Stimulated activated naive CD8-positive, alpha-beta T cell treated with anti-CD3 and anti-CD28 coated beads, Interleukin-15, Interleukin-2, amounts not matched to agents 100 U/mL and 50 U/mL, for 24 hours (primary cell): ENCODE data around the gene PDE9A.
"Not testable (repeated sequence)": the region's sequence is repeated elsewhere in the genome, so short reads cannot be mapped to it uniquely, and the experiment has no call there.

ENCODE experiments used
- ATAC-seq: fragments of 150-1000 bp; cut with Tn5 transposase; one replicate; pipeline ENCODE4 v1.10.0; 2021
- DNase-seq: peaks from one replicate; pipeline ENCODE4 v3.0.0; 2021

The PDE9A gene

DNA sequence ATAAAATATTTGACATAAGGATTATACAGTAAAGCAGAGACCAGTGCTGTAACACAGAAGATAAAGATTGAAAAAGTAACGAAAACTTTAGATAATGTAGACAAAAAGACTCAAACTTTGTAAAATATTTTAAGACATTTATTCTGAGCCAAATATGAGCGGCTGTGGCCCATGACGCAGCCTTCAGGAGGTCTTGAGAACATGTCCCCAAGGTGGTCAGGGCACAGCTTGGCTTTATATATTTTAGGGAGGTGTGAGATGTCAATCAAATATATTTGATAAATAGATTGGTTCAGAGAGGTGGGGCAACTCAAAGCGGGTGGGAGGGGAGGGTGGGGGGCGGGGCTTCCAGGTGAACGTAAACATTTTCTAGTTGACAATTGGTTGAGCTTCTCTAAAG lies 144.7 kb downstream of the PDE9A start:
- ATAC-seq (no peak), DNase-seq (no peak)

DNA sequence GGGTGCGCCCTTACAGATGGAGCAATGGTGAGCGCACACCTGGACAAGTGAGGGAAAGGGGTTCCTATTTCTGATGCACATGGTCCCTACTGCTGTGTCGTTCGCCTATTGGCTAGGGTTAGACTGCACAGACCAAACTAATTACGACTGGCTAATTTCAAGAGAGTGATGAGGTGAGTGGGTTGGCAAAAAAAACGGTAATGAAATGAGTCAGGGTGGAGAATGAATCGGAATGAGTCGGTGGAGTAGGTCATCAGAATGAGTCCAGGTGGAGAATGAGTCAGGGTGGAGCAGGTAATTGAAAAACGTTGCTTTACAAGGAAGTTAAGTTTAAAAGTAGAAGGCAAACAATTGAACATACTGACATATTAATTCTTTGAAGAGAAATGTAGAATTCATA lies 146.1 kb downstream of the PDE9A start:
- DNase-seq = no peak
- peak; percentile 81 for ATAC-seq

DNA sequence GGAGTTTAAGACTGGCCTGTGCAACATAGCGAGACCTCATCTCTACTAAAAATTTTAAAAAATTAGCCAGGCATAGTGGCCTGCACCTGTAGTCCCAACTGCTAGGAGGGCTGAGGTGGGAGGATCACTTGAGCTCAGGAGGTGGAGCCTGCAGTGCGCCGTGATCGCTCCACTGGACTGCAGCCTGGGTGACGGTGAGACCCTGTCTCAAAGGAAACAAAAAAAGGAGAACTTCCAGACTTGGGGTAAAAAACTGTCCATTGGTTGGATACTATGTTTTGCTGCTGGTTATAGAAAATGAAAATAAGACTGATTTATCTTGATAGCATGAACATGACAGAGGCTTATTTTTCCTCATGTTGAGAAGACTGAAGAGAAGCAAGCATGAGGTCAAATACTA lies 146.5 kb downstream of the PDE9A start:
- ATAC-seq = no peak
- no peak for DNase-seq

DNA sequence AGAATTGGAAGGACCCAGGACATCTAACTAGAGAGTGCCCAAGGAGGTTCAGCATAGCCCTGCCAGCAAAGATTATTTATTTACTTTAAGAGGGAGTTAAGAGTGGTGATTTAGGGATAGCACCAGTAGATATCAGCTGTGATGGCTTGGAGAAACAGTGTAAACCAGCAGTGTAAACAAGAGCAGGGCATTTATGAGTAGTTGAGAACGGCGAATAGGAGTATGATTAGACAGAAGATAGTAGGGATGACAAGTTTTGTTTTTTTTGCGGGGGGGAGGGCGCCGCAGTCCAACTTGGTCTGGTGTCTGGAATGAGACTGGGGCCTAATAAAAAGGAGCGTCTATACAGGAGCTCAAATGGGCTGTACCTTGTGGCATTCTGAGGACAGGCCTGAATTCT lies 148.2 kb downstream of the PDE9A start:
- not testable (repeated sequence) for ATAC-seq, DNase-seq

GRCh38 chr21:42806509-42807140 lies 153.2 kb downstream of the PDE9A start:
- DNase-seq (no peak), ATAC-seq (no peak)

GRCh38 chr21:42807293-42807895 lies 154.0 kb downstream of the PDE9A start:
- not testable (repeated sequence) for DNase-seq, ATAC-seq

DNA sequence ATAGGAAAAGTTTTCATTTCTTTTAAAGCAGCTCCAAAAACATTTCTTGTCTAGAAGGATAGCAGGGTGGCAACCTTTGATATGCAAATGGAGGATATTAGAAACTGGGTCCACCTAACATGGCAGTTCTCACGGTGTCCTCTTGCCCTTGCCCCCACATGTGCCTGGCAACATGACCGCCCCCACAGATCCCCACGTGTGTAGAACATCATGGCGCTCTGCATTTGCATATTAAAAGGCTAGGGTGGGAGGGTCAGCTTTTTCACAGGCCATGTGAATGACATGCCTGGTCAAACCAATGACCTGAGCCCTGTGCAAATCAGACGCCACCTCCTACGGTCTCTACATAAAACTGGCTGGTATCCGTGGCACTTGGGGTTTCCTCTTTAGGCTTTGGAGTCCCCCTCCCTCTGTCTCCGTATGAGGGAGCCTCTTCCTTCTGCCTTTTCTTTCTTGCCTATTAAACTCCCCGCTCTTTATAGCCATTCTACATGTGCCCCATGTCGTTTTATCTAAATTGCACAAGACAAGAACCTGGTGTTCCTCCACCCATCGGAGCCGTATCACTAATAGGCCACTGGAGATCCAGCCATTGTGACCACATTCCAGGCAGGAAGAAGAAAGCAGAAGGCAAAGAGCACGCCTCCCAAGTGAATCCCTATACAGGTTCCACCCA lies 154.7 kb downstream of the PDE9A start:
- no peak for ATAC-seq
- no peak for DNase-seq

DNA sequence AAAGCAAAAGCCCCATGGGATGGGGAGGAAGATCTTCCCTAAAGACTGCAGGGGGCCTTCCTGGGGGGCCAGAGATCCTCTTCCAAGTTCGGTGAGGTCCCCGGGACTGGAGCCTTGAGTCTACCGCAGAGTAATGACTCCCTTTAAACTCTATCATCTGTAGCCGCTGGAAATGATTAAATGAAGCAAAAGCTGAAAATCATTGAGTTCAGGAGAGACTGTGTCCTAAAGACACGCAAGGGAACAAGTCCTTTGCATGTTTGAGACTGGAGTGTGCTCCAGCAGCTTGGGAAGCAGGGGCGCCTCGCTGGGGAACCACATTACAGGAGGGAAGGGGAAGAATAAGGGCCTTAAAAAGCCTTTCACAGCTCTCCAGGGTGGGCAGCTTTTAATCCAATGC lies 155.8 kb downstream of the PDE9A start:
- ATAC-seq (no peak), DNase-seq (no peak)

GRCh38 chr21:42809577-42810475 lies 156.4 kb downstream of the PDE9A start:
- ATAC-seq (no peak), DNase-seq (no peak)

DNA sequence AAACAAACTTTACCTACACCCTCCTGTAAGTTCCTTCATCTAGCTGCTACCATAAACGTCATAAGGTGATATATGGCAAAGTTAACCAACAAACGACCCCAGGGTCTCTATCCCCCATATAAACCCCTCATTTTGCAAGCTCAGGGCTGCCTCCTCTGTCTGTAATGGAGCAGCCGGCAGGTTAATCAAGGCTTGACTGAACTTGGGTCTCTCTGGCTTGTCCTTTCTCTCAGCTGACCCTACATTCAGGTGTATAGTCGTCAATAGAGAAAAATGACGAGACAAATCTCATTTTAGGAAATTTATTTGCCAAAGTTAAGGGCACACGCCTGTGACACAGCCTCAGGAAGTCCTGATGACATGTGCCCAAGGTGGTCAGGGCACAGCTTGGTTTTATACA lies 158.5 kb downstream of the PDE9A start:
- no peak for ATAC-seq
- DNase-seq = no peak

GRCh38 chr21:42812528-42813241 lies 159.3 kb downstream of the PDE9A start:
- not testable (repeated sequence) for ATAC-seq, DNase-seq

DNA sequence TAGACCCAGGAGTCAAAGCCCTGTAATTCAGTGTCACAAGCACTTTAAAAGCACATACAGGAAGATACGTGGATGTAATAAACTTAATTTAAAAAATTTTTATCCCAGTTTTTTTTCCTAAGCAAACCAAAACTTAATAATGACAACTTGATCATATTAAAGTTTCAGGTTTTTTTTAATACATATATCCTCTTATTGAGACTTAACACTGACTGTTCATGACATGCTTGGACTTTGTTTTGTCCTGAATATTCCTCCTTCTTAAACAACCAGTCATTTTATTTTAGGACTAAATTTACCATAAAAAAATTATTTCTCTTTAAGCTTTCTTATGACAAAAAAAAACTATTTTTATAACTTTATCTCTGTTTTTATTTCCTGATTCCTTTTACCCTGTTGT lies 161.8 kb downstream of the PDE9A start:
- DNase-seq = no peak
- no peak for ATAC-seq

DNA sequence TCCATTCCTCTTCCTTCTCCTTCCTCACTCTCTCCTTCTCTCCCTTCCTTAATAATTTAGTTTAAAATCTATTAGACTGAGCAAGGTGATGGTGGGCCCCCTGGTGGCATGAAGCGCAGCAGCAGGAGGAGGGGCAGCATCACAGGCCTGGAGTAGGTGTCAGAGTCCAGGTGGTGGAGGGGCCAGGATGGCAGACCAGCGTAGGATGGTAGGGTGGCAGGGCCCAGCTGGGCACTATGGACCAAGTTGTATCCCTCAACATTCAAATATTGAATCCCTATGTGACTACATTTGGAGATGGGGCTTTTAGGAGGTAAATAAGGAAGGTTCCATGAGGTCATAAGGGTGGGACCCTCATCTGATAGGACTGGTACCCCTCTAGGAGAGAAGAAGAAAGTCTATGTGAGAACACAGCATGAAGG lies 164.9 kb downstream of the PDE9A start:
- peak; percentile 73 for DNase-seq
- peak; percentile 71 for ATAC-seq

GRCh38 chr21:42819861-42820615 lies 166.6 kb downstream of the PDE9A start:
- ATAC-seq = no peak

GRCh38 chr21:42820616-42821465 lies 167.4 kb downstream of the PDE9A start:
- ATAC-seq = no peak
- no peak for DNase-seq

More at GRCh38 chr21:42819861-42820615, 166.6 kb downstream of the PDE9A start:
- no peak for DNase-seq
